Stimulated activated CD4-positive, alpha-beta T cell treated with anti-CD3 and anti-CD28 coated beads, Interleukin-12 subunit alpha, Interleukin-12 subunit beta, amount 100 ng/mL, for 48 hours (primary cell): ENCODE data around the gene CCDC177.
A peak's percentile ranks its signal among the peaks of the same experiment; 100 is the strongest.

Experiments
- DNase-seq, 3 donors: peaks; one replicate each; pipeline ENCODE4 v3.0.0-alpha.2; 2020; ENCODE audit warnings: low read depth in 2 of 3, low spot score in 1 of 3

CCDC177 gene

DNA sequence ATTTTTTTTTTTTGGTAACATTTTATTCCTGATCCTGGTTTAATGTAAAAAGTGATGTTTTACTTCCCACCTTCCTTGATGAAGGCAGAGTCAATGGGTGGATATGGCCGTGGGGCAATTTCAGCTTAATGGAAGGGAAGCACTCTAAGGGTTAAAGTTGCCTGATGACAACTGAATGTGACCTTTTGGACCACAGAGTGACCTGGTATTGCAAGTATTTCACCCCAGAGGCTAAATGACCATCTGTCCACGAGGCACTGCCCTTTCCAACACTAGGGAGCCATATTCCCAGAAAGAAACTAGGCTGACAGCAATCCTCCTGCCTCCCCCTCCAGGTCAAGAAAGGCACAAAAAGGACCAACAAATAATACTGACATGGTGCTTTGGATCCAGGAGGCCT is 4.8 kb downstream of the CCDC177 start:
- DNase-seq = no peak

- no peak for DNase-seq
These were observed 7.1 kb downstream of the CCDC177 start for GRCh38 chr14:69567563-69567962.

DNA sequence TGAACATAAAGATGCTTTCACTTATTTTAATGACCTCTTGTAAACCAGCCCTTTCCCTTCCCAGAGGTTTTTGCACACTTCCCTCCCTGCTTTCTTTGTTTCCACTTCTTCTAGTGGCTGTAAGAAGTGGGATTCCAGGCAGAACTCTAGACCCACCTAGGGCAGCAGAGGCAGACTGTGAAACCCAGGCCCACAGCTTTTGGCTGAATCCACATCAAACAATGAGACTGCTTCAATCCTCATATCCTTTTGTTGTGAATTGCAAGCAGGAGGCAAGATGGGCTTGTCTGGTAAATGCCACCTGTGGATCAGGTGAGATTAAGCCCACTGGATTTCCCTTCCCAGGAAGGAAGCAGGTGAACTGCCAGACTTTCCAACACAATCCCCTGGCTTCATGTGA is 12.8 kb downstream of the CCDC177 start:
- DNase-seq = no peak

DNA sequence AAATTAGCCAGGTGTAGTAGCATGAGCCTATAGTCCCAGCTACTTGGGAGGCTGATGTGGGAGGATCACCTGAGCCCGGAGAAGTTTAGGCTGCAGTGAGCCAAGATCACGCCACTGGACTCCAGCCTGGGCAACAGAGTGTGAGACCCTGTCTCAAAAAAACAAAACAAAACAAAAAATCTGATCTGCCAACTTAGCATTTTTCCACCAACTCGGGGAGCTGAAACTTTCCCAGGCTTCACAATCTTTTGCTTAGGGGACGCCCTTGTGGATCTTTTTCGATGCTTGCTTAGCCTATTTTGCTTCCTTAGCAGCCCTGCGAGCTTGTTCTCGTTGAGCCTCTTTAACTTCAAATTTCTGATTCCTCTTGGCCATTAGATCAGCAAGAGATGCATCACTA is 13.8 kb downstream of the CCDC177 start:
- DNase-seq = no peak

DNA sequence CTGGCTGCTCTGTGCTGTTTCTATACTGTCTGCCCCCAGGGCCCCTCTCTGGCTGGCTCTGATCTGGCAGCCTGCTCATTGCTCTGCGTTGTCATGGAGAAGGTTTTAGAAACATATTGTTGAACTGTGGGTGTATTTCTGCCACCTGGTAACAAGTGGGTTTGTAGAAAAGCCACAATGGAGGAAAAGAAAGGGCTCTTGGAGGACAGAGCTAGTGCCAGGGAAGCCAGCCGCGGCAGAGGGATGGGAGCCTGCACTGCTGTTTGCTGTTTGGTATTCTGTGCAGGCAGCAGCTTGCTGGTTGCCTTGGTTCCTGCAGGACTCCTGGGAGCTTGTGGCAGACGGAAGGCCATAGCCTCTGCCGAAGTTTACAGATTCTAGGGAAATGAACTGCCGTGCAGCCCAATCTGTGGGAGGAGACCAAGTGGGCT is 15.1 kb downstream of the CCDC177 start:
- DNase-seq = no peak

- no peak for DNase-seq
These were observed 15.9 kb downstream of the CCDC177 start for GRCh38 chr14:69558774-69559173.

- DNase-seq = no peak
These were observed 20.2 kb downstream of the CCDC177 start for GRCh38 chr14:69554500-69554899.

- DNase-seq = no peak
These were observed 21.4 kb downstream of the CCDC177 start for GRCh38 chr14:69553252-69553651.

- no peak for DNase-seq
These were observed 23.2 kb downstream of the CCDC177 start for GRCh38 chr14:69551511-69551910.

DNA sequence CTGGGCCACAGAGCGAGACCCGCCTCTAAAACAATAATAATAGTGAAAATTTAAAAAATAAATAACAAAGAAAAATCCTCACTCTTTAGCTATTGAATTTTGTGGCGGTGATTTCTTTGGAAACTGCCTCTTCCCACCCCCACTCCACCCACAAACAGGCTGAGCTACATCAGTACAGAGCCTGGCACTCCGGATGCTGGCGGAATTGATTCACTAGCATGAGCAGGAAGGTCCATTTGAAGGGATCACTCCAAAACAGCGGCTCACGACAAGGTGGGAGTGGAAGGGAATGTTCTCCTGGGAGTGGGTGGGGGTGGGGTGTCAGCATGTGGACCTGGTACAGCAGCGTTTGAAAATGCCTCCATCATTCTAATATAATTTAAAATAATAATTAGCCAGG is 26.1 kb downstream of the CCDC177 start:
- no peak for DNase-seq

- peak in 2 of 3 donors; percentile 3 to 20 for DNase-seq
These were observed 26.8 kb downstream of the CCDC177 start for GRCh38 chr14:69547701-69548348.

- peak; percentile 7 to 12 (median 9) for DNase-seq
These were observed 31.1 kb downstream of the CCDC177 start for GRCh38 chr14:69543341-69544115.

GRCh38 chr14:69542311-69542710 is 32.4 kb downstream of the CCDC177 start:
- no peak for DNase-seq

GRCh38 chr14:69540654-69541335 is 33.9 kb downstream of the CCDC177 start:
- no peak for DNase-seq

DNA sequence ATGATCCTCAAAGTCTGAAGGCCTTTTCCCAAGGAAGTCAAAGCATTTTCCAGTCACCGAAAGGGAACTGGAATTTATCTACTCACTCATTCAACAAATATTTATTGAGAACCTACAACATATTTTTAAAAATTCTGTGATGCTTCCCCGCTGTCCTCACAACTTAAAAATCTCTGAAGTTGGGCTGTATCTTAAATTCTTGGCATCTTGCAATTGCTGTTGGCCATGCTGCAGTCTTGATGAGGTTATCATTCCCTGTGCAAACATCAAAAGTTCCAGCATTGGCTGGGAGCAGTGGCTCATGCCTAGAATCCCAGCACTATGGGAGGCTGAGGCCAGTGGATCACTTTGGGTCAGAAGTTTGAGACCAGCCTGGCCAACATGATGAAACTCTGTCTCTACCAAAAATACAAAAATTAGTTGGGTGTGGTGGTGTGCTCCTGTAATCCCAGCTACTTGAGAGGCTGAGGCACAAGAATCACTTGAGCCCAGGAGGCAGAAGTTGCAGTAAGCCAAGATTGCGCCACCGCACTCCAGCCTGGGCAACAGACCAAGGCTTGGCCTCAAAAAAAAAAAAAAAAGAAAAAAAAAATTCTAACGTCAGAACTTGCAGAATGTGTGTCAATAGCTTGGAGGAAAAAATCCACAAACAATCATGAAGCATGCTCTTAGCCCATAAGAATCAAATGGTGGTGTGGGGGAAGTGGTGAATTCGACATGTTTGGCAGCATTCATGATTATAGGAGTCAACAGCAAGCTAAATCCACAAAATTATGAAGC is 34.9 kb downstream of the CCDC177 start:
- DNase-seq = no peak

DNA sequence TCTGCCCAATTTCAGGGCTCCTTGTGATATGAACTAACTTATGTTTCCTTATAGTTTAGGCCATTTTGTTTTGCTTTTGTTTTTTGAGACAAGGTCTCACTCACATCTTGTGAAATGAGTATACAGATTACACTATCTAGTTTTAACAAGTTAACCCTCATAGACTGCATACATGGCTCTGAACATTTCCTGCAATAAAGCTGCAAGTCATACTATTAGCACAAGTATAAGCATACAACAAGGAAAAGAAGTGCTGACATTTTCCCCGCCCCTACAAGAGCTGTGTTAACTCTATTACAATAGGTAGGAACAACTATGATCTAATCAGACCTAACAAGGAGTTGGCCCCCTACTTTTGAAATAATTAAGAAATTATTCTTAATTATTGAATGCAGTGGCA is 35.9 kb downstream of the CCDC177 start:
- DNase-seq = no peak

DNA sequence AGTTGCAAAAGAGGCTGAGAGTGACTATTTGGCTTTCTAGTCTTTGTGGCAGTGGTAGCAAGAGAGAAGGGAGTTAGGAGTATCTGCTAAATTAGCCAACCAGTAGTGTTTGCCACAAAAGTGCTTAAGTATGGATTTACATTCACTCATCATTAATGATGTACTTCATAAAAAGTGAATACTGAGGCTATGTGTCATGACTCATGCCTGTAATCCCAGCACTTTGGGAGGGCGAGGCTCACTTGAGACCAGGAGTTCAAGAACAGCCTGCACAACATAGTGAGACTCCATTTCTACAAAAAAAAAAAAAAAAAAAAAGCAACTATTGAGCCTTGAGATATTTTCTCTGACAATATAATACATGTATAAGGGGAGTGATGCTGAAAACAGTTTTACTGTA is 36.8 kb downstream of the CCDC177 start:
- DNase-seq = no peak

DNA sequence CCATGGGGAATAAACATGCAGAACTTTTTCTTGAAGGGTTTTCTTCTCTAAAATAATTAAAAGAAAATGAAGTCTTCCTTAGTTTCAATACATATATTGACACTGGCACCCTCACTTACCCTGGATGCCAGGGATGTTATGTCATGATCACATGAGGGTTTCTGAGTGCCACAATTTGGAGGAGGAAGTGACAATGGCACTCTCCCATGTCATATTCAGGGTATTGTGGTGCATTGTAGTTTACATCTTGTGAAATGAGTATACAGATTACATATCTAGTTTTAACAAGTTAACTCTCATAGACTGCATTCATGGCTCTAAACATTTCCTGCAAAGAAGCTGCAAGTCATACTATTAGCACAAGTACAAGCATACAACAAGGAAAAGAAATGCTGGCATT is 37.7 kb downstream of the CCDC177 start:
- no peak for DNase-seq

DNA sequence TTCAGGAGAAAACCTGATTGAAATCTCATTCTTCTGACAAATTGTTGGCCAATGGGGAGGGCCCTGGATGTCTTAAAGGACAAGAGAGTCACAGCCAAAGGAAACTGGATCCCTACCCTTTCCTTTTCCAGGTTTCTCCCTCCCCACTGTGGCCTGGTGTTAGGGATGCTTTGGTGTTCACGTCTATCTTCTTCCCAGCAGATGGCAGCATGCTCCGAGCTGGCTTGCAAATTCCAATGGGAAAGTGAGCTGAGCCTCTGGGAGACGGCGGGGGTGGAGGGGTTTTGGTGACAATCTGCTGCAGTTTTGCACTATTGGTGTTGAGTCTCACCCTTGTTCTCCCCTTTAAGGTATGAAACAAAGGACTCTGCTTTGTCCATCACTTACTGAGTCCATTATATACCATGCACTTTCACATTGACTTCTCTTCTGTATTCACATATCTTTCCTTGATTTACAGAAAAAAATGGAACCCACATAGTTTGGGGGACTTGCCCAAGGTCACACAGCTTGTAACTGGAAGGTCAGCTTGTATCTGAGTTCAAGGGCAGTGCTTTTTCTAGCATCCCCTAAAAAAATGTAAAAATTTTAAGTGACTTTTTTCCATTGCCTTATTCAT is 39.3 kb downstream of the CCDC177 start:
- no peak for DNase-seq

DNA sequence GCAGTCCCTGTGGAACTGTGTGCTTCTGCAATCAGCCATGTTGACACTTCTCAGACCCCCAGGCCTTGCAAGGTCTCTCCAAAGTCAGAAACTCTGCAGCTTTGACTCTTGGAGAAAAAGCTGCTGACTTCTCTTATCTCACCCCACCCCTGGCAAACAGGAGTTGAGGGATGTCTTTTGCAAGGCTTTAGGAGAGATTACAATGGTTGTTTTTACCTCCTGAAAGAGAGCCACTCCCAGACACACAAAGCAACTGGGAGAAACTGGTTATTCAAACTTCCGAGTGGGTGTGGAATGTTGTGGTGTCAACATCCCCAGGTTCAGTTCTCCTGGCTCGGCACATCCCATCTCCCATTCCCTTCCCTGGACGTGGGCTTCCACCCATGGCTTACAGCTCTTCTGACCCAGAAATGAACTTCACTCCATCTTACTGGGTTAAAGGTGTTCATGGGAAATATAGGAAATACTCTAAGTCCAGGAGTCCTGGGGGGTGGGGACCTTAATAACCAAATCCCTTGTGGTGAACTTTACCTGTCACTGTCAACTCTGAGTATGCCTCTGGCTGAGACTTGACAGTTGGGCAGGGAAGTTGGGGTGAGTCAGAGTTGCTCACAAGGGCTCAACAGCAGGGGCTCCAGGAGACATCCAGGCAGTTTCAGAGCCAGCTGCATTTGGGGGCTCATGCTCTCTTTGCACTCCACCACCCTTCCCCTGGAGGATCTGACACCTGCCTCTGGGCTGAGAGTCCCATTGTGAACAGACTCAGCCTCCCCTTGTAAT is 41.9 kb downstream of the CCDC177 start:
- DNase-seq = no peak
